Endothelial cell of umbilical vein (primary cell): ENCODE measurements around the gene MCTP2.

Experiments
- CTCF ChIP-seq, 2 donors: IDR thresholded peaks; 1 replicate in 1 of 2; 2 replicates in 1 of 2; pipeline ENCODE4 v1.5.1; 2011; ENCODE audit warnings: low read length in 2 of 2, mild to moderate bottlenecking in 2 of 2, moderate library complexity in 2 of 2, control low read depth in 1 of 2, inconsistent platforms in 1 of 2, low read depth in 1 of 2; ENCODE audit not compliant: insufficient read depth in 1 of 2; ENCODE audit errors: extremely low read depth in 1 of 2
- EZH2 ChIP-seq: IDR thresholded peaks from 2 replicates; pipeline ENCODE4 v1.6.1; 2012; ENCODE audit warnings: borderline replicate concordance, low read depth, mild to moderate bottlenecking, moderate library complexity, low read length, inconsistent platforms; ENCODE audit not compliant: severe bottlenecking

DNA sequence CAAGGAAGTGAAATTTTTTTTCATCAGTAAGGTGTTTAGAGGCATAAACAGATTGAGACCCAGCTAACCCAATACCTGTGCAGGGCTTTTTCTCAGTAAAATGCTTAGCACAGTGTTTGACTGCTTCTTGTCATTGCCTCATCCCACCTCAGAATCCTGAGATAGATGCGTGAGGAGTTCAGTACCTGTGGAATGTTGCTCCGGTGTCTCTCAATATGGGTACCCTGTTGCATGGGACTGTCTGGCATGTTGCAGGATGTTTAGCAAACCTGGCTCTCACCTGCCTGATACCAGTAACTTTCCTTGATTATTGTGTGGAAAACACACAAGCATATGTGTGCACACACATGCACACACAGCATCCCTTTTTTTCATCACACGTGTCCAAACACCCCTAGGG, 128.4 kb downstream of the MCTP2 start:
- TF ChIP-seq CTCF (IDR thresholded peaks at IDR 0.05; ENCODE audit: extremely low read depth in 1 of 2, insufficient read depth in 1 of 2, low read depth in 1 of 2, low read length in 2 of 2) (no peak), EZH2 (no peak)
